ENCODE measurements around the gene ME2.
"Not testable (repeated sequence)": the region's sequence is repeated elsewhere in the genome, so short reads cannot be mapped to it uniquely, and the experiment has no call there.

The ME2 gene

GRCh38 chr18:50861617-50862016 is 17.3 kb upstream of the ME2 start:
- DNase-seq (ENCODE audit: low spot score): no peak

- DNase-seq (ENCODE audit: low spot score): peak; percentile 53
Measured at GRCh38 chr18:50862401-50862800, 16.5 kb upstream of the ME2 start.

GRCh38 chr18:50863840-50864375 is 15.0 kb upstream of the ME2 start:
- DNase-seq (ENCODE audit: low spot score): no peak

- peak; percentile 25 for DNase-seq (ENCODE audit: low spot score)
Measured at GRCh38 chr18:50866765-50867164, 12.2 kb upstream of the ME2 start.

GRCh38 chr18:50869150-50869549 is 9.8 kb upstream of the ME2 start:
- no peak for DNase-seq (ENCODE audit: low spot score)

GRCh38 chr18:50870138-50870845 is 8.6 kb upstream of the ME2 start:
- no peak for DNase-seq (ENCODE audit: low spot score)

- DNase-seq (ENCODE audit: low spot score): no peak
Measured at GRCh38 chr18:50871846-50872245, 7.1 kb upstream of the ME2 start.

GRCh38 chr18:50875966-50876536 is 2.9 kb upstream of the ME2 start:
- no peak for DNase-seq (ENCODE audit: low spot score)

GRCh38 chr18:50877545-50878265 is 1.2 kb upstream of the ME2 start:
- DNase-seq (ENCODE audit: low spot score): no peak

- peak; percentile 59 for DNase-seq (ENCODE audit: low spot score)
Measured at GRCh38 chr18:50879302-50880118, 592 bp downstream of the ME2 start.

GRCh38 chr18:50880119-50880465 is 1.2 kb downstream of the ME2 start:
- no peak for DNase-seq (ENCODE audit: low spot score)

- not testable (repeated sequence) for DNase-seq (ENCODE audit: low spot score)
Measured at GRCh38 chr18:50880944-50881343, 2.0 kb downstream of the ME2 start.

GRCh38 chr18:50886929-50887328 is 8.0 kb downstream of the ME2 start:
- no peak for DNase-seq (ENCODE audit: low spot score)

GRCh38 chr18:50895350-50896045 is 16.6 kb downstream of the ME2 start:
- DNase-seq (ENCODE audit: low spot score): no peak

GRCh38 chr18:50896093-50896492 is 17.2 kb downstream of the ME2 start:
- no peak for DNase-seq (ENCODE audit: low spot score)

GRCh38 chr18:50898919-50899318 is 20.0 kb downstream of the ME2 start:
- DNase-seq (ENCODE audit: low spot score): no peak

- no peak for DNase-seq (ENCODE audit: low spot score)
Measured at GRCh38 chr18:50902797-50903196, 23.9 kb downstream of the ME2 start.

GRCh38 chr18:50906843-50907242 is 27.9 kb downstream of the ME2 start:
- no peak for DNase-seq (ENCODE audit: low spot score)

GRCh38 chr18:50909261-50909660 is 30.3 kb downstream of the ME2 start:
- DNase-seq (ENCODE audit: low spot score): no peak

- DNase-seq (ENCODE audit: low spot score): no peak
Measured at GRCh38 chr18:50911006-50911405, 32.1 kb downstream of the ME2 start.

GRCh38 chr18:50917021-50917420 is 38.1 kb downstream of the ME2 start:
- no peak for DNase-seq (ENCODE audit: low spot score)

GRCh38 chr18:50918153-50918552 is 39.2 kb downstream of the ME2 start:
- DNase-seq (ENCODE audit: low spot score): no peak
